HepG2 (cell line): ENCODE results near the gene CLDN7.

Experiments
- CTCF ChIP-seq: sonication (generic); formaldehyde crosslinking; IDR thresholded peaks from 2 replicates; pipeline ENCODE4 v1.5.0; 2020; ENCODE audit warnings: mild to moderate bottlenecking, missing genetic modification reagents, moderate library complexity
- MAX ChIP-seq: IDR thresholded peaks from 2 replicates; pipeline ENCODE4 v1.6.1; 2012; ENCODE audit warnings: inconsistent platforms
- MYC ChIP-seq: sonication (generic); formaldehyde crosslinking; IDR thresholded peaks from 2 replicates; pipeline ENCODE4 v1.9.0; 2021; ENCODE audit warnings: missing genetic modification reagents, borderline replicate concordance
- POLR2G ChIP-seq: fragments of 200-400 bp; formaldehyde crosslinking; IDR thresholded peaks from 2 replicates; pipeline ENCODE4 v1.6.1; 2018; ENCODE audit warnings: mild to moderate bottlenecking, low read depth, low read length, moderate library complexity
- TCF12 ChIP-seq, 2 experiments: fragments of 450-650 bp in 1 of 2; sonication (generic) in 1 of 2; formaldehyde crosslinking in 1 of 2; IDR thresholded peaks; 2 replicates each; pipeline versions ENCODE4 v1.6.1 to v1.8.0; 2017 to 2022; ENCODE audit warnings: antibody characterized with exemption in 1 of 2, mild to moderate bottlenecking in 1 of 2, missing genetic modification reagents in 1 of 2, moderate library complexity in 1 of 2
- ZNF235 ChIP-seq: sonication (generic); formaldehyde crosslinking; IDR thresholded peaks from 2 replicates; pipeline ENCODE4 v1.8.1; 2023; ENCODE audit warnings: mild to moderate bottlenecking, missing genetic modification reagents, borderline replicate concordance
- ZNF703 ChIP-seq: sonication (generic); formaldehyde crosslinking; IDR thresholded peaks from 2 replicates; pipeline ENCODE4 v1.5.1; 2020; ENCODE audit warnings: missing genetic modification reagents, mild to moderate bottlenecking, moderate library complexity, borderline replicate concordance

DNA sequence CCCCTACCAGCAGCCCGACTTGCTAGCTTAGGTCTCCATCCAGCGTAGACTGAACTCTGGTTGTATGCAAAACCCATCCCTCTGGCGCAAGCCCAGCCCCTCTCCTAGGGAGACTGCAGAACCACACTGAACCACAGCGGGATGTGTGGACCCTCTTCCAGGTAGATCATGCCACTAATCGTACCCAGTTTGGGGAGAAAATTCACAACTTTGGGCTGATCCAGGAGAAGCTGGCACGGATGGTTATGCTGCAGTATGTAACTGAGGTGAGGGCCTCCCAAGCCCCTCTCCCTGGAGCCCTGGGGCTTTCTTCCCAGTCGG is 39.3 kb downstream of the CLDN7 start:
- TF ChIP-seq TCF12 (IDR thresholded peaks at IDR 0.05), result no peak
- TF ChIP-seq TCF12 (CRISPR knock-in tag; IDR thresholded peaks at IDR 0.05), result no peak
- TF ChIP-seq ZNF703 (CRISPR knock-in tag), result no peak
- peak; percentile 16; the same call in 1 of the 2 replicates for TF ChIP-seq POLR2G
- TF ChIP-seq MAX, result no peak
- no peak for TF ChIP-seq MYC
- no peak for TF ChIP-seq ZNF235
- TF ChIP-seq CTCF, result no peak
